Measurements from ENCODE around the gene HNRNPH3.

DNA sequence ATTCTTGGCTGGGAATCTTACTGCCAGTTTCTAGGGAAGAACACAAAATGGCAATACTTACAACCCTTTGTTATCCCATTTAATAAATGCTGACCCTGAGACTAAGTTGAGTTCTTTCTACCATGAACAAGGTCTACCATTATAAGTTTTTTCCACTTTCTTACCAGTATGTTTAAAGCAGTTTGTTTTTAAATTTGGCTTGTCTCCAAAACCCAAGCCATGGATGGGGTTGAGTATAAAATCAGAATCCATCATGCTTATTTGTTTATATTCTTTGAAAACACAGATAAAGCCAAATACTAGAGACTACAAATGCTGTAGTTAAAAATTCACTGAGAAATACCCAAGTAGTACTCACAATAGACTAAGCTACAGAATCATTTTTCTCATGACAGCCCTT, 41.1 kb upstream of the HNRNPH3 start:
- TF ChIP-seq, protein P1, sequence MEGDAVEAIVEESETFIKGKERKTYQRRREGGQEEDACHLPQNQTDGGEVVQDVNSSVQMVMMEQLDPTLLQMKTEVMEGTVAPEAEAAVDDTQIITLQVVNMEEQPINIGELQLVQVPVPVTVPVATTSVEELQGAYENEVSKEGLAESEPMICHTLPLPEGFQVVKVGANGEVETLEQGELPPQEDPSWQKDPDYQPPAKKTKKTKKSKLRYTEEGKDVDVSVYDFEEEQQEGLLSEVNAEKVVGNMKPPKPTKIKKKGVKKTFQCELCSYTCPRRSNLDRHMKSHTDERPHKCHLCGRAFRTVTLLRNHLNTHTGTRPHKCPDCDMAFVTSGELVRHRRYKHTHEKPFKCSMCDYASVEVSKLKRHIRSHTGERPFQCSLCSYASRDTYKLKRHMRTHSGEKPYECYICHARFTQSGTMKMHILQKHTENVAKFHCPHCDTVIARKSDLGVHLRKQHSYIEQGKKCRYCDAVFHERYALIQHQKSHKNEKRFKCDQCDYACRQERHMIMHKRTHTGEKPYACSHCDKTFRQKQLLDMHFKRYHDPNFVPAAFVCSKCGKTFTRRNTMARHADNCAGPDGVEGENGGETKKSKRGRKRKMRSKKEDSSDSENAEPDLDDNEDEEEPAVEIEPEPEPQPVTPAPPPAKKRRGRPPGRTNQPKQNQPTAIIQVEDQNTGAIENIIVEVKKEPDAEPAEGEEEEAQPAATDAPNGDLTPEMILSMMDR (IDR thresholded peaks at IDR 0.05) = no peak
- no peak for TF ChIP-seq POLR2A (IDR thresholded peaks at IDR 0.05)
